HG03460 (cell line): Measurements from ENCODE around the gene KXD1.
"Not testable (repeated sequence)": the region's sequence is repeated elsewhere in the genome, so short reads cannot be mapped to it uniquely, and the experiment has no call there.

Experiments used
- ATAC-seq: cut with Tn5 transposase; IDR thresholded peaks from one replicate; pipeline ENCODE4 v1.9.1; 2021; ENCODE audit not compliant: unreplicated experiment

KXD1 gene

GRCh38 chr19:18557411-18558201, at the start of gene KXD1:
Gene KXD1 (plus strand): TSS chr19:18557870. CDS start chr19:18562057, 4,187 bp downstream.
- peak; percentile 87 for ATAC-seq

- no peak for ATAC-seq
Observed at GRCh38 chr19:18508585-18508984, 49.1 kb upstream of the KXD1 start.

GRCh38 chr19:18510216-18510615, 47.5 kb upstream of the KXD1 start:
- ATAC-seq: no peak

- ATAC-seq: no peak
Observed at GRCh38 chr19:18513868-18514267, 43.8 kb upstream of the KXD1 start.

- ATAC-seq: no peak
Observed at GRCh38 chr19:18514800-18515682, 42.6 kb upstream of the KXD1 start.

- ATAC-seq: no peak
Observed at GRCh38 chr19:18515959-18516358, 41.7 kb upstream of the KXD1 start.

- ATAC-seq: no peak
Observed at GRCh38 chr19:18517606-18518005, 40.1 kb upstream of the KXD1 start.

GRCh38 chr19:18518639-18519038, 39.0 kb upstream of the KXD1 start:
- ATAC-seq: no peak

GRCh38 chr19:18519962-18520847, 37.5 kb upstream of the KXD1 start:
- ATAC-seq: no peak

- no peak for ATAC-seq
Observed at GRCh38 chr19:18520848-18521691, 36.6 kb upstream of the KXD1 start.

GRCh38 chr19:18521692-18522123, 36.0 kb upstream of the KXD1 start, which contains the start of gene ELL:
Gene ELL (minus strand): TSS chr19:18522070. CDS start chr19:18522055, 15 bp downstream.
- ATAC-seq: no peak

- peak; percentile 83 for ATAC-seq
Observed at GRCh38 chr19:18522124-18522861, 35.4 kb upstream of the KXD1 start.

GRCh38 chr19:18522862-18523440, 34.7 kb upstream of the KXD1 start:
- ATAC-seq: not testable (repeated sequence)

- no peak for ATAC-seq
Observed at GRCh38 chr19:18523841-18524240, 33.8 kb upstream of the KXD1 start.

GRCh38 chr19:18526316-18526715, 31.4 kb upstream of the KXD1 start:
- ATAC-seq: no peak

- ATAC-seq: no peak
Observed at GRCh38 chr19:18529782-18530181, 27.9 kb upstream of the KXD1 start.

- no peak for ATAC-seq
Observed at GRCh38 chr19:18531485-18531884, 26.2 kb upstream of the KXD1 start.

GRCh38 chr19:18532168-18532890, 25.3 kb upstream of the KXD1 start:
- ATAC-seq: no peak
